HG02798 (cell line): ENCODE data around the gene LPAR1.

Experiments
- ATAC-seq: cut with Tn5 transposase; IDR thresholded peaks from one replicate; pipeline ENCODE4 v1.9.1; 2021; ENCODE audit warnings: mild to moderate bottlenecking; ENCODE audit not compliant: unreplicated experiment, poor library complexity

LPAR1 gene

DNA sequence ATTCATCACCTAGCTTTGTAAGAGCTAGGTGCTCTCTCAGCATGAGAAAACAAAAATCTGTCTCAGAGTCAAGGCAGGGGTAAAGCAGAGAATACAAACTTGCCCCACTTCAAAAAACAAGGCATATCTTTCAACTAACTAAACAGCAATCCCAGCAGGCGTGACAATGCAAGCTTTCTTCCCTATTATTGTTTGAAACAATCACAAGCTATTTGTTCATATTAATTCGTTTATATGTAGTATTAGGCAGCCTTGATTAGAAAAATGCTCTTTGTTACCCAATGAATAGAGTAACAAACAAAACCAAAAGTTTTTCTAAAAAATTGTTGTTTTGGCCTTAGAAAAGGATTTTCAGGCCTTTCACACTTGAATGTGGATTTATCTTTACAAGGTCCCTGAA lies 71.1 kb downstream of the LPAR1 start:
- no peak for ATAC-seq

DNA sequence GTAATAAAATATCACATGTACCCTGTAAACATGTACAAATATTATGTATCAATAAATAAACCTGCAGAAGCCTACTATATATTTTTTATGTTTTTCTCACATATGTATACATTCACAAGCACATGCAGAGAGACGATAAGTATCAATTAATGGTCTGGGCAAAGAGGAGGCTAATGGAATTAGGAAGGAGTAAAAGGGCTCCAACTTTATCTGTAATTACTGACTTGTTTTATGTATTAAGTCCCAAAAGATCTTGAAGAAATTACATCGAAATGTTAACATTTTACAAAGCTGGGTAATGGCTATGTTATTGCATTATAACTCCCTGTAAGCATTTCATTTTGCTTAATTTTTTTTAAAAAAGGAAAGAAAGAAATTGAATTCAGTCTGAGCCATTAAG lies 78.0 kb downstream of the LPAR1 start:
- no peak for ATAC-seq

DNA sequence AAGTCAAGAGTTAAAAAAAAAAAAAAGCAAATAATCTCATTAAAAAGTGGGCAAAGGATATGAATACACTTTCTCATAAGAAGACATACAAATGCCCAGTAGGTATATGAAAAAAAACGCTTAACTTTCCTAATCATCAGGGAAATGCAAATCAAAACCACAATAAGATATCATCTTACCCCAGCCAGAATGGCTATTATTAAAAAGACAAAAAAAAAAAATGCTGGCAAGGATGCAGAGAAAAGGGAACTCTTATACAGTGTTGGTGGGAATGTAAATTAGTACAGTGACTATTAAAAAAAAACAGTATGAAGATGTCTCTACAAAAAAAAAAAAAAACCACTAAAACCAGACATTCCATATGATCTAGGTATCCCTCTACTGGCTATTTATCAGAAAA lies 79.4 kb downstream of the LPAR1 start:
- ATAC-seq = no peak

DNA sequence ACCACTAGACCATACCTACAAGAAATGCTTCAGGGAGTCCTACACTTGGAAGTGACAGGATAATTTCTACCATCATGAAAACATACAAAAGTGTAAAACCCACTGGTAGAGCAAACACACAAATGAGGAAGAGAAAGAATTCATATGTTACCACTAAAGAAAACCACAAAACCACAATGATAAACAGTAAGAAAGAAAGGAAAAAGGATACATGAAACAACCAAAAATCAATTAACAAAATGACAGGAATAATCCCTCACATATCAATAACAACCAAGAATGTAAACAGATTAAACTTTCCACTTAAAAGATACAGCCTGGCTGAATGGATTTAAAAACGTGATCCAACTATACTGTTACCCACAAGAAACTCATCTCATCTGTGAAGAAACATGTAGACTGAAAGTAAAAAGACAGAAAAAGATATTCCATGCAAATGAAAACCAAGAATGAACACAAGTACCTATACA lies 83.4 kb downstream of the LPAR1 start:
- ATAC-seq = peak; percentile 58

DNA sequence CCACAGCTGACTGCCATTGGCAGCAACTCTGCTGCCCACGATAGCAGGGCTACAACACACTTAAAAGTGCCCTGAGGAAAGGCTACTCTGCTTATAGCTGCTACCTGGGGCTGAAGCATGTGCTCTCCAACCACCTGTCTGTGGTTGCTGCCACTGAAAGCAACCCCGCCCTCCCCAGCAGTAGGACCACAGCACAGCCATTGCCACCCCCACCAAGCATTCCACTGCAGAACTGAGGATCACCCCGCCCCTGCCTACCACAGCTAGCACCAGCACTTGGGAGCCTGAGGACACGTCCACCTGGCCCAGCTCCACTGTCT lies 85.8 kb downstream of the LPAR1 start:
- no peak for ATAC-seq

DNA sequence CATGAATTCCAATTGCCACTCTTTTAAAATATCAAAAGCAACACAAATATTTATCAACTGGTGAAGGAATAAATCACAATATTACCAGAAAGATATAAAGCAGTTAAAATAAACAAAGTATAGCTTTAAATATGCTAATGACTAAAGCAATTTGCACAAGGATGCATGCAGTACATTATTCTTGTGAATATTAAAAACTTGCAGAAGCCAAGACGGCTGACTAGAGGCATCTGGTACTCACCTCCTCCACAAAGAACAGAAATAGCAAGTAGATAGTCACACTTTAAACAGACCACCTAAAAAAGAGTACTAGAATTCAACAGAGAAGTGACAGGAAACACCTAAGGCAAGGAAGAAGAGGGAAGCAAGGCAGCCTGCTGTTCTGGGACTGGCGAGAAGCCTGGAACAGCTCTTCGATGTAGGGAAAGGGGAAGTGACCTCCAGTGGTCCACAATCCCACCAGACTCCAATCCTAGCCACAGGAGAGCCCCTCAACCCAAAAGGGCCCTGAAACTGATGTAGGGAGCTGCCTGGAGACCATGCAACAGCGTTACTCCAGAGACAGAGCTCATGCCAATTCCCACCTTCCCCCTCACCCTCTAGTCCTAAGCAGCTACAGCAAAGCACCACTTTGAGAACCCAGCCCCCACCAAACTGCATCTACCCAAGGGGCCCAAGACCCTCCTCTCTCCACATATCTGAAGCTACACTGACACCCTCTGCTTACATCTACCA lies 86.3 kb downstream of the LPAR1 start:
- no peak for ATAC-seq

DNA sequence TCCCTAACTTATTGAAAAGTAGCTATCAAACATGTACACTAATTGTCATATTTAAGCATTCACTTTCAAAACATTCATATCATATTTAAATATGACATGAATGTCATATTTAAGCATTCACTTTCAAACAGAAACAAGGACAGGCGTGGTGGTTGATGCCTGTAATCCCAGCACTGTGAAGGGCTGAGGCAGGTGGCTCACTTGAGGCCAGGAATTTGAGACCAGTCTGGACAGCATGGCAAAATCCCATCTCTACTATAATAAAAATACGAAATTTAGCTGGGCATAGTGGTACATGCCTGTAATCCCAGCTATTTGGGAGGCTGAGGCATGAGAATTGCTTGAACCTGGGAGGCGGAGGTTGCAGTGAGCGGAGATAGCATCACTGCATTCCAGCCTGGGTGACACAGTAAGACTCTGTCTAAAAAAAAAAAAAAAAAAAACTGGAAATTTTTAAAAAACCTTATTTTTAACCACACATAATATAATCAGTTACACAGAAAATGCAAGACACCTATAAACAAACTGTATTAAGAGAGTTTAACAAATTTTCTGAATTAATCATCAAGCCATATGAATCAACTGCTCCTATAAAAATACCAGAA lies 88.1 kb downstream of the LPAR1 start:
- ATAC-seq = no peak

DNA sequence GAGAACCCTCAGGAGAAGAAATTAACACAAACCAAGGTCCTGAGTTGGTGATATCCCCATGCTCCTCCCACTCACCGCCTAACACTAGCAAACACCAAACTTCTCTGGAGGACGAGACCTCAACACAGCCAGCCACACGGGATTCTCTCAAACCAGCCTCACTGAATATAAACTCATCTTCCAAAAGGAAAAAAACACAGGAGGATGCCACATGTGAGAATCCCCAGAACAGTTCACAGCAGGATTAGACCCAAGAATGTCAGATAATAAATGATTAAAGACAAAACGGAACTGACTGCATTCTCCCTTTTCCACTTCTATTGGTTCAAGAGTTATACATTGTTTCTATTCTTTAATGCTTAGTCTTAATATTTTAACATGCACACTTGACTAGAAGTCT lies 89.2 kb downstream of the LPAR1 start:
- no peak for ATAC-seq

DNA sequence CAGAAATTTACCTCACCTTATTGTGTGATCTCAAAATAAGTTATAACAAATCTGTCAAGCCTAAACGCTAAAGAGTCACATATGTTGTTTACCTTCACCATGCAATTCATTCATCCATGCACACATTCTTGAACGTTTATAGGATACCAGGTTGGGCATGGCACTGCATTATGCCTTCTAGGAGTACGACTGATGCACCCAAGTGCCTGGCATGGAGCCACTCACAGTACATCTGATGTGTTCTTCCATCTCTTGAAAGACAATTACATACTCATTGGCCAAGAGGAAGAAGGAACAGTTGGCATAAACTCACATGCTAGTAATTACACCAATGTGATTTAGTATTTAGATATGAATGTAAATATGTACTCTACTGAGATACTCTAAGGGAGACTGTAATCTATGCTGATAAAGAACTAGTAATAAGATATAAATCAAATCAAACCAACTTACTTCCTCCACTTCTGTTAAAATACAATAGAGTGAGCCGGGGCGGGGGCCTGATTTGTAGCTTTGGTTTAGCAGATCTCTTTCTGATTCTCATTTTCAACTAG lies 90.7 kb downstream of the LPAR1 start:
- ATAC-seq = no peak

DNA sequence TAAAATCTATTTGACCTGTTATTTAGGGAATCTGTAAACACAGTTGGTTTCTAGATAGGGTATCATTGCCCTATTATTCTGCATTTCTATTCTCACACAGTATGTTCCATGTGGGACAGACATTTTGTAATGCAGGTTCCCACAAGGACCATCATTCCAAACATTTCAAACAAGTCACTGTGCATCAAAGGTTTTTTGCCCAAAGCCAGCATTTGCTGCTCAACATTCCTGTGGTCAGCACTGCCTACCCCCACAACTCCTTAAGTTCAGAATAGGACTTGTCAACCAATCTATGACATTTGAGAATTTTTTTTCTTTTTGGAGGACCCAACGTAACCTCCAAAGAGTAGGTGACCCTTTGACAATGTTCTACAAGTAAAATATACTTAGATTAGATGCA lies 95.7 kb downstream of the LPAR1 start:
- no peak for ATAC-seq

DNA sequence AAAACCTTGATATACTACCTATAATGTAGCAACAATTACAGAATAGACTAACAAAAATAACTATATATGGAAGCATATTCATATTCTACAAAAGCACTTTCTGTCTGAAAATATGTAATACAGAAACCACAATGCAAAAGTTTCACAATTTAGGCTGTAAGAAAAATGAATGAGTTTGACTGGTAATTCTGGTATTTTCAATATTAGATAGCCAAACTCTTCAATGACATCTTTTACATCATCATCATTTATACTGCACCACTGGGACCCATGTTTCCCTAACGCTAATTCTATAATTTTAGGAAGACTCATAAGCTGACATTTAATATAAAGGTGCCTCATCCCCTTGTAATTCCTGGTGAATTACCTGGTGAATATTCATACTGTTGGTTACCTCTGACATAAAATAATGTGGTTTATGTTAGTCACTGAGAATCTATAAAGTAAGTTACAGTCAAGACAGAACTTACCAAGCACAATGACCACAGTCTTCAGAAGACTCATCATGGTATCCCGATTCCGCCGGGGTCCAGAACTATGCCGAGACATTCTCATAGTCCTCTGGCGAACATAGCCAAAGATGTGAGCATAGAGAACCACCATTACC lies 97.2 kb downstream of the LPAR1 start:
- no peak for ATAC-seq

DNA sequence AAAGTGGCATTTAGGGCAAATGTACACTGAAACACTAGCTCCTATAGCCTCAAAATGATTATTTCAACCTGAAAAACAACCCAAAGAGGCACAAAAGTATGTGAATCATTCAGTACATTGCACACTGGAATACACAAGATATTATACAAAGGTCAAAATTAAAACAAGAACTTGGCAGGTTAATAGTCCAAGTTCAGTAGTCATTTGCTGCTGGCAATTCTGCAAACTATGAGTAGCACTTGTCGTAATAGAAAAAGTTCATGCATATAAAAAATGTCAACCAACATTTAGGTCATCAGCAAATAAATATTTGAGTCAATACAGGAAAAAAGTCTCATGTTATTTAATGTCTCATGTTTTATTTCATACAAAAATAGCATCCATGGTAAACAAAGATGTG lies 98.7 kb downstream of the LPAR1 start:
- ATAC-seq = no peak

DNA sequence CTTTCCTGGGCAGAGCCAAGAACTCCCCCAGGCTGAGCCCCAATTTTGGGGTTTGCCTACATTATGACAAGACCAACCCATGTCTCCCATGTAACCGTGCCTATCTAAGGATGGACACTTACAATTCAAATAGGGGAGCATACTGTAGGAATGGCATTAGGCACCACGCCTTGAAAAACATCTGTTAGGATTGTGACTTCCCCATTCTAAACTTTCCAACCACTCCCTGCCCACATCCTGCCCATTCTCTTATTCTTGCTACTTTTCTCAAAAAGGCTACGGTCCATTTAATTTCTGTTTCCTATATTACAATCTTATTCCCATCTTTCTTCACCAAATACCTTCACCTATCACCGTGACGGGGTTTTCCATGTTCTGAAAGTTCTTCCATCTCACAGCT lies 99.2 kb downstream of the LPAR1 start:
- no peak for ATAC-seq

DNA sequence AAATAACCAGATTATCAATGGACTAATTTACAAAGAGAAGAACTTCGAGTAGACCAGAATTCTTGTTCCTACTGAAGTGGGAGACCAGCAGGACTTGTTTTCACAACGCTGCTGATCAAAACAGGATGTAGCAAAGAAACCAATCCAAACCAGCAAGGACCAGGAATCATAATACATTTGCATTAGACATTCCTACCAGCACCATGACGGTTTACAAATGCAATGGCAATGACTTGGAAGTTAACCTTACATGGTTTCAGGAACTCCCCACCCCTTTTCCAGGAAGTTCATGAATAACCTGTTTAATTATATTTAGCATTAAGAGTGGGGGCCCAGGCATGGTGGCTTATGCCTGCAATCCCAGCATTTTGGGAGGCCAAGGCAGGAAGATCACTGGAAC lies 100.0 kb downstream of the LPAR1 start:
- no peak for ATAC-seq

DNA sequence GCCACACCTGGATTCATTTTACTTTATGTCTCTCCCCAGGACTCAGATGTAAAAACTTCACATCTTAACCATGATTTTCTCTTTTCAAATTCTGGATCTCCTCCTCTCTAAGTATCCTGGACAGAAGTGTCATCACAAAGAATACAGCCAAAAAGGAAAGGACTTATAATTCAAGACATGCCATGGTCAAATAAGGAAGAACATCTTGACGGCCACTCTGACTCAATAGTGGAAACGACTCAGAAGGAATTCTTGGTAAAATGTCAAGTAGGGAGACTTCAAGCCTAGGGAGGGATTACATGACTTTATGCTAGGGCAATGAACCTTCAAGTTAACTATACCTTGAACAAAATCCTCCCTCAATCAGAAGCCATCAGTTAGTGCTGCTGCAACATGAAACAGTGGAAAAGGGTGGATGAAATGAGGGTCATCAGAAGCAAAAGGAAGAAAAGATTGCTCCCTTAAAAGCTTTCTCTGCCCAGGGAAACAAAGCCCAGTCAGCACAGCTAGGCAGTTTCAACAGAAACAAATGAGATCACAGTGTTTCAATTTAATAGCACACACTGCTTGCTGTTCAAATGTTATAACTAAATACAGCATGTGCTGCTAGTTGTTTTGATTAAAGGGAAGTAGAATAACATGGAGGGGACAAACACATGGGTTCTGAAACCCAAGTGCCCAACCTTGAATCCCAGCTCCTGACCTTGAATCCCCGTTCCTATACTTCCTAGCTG lies 101.4 kb downstream of the LPAR1 start:
- no peak for ATAC-seq

DNA sequence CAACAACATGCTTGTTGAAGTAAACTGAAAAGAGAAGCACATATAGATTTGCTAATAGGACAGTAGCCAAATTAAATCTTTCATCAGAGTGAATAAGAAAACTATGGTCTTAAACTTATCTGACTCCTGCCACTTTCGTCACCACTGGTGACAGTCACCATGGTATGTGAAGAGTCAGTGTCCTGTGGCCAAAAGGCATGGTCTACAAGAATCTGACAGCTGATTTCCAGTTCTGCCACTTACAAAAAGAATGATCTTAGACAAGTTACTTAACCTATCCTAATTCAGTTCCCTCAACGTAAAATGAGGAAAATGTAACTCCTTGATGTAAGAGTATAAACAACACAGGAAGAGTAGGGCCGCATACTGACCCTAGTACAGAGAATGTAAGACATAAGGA lies 102.0 kb downstream of the LPAR1 start:
- ATAC-seq = no peak

DNA sequence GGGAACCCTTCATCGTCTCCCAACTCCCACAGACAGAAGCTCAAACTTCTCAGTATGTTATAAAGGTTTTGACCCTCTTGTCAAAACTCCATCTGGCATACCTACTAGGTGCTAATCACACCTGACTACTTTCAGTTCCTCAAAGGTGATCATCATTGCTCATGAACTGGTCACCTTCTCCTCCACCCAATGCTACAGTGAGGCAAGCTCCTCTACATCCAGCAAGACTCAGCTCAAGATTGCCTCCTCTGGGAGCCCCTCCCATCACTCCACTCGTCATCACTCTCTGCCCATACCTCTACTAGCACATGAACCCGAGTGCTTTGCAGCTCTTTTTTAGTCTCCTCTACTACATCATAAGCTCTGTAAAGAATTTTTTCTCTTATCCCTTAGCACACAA lies 102.4 kb downstream of the LPAR1 start:
- no peak for ATAC-seq

DNA sequence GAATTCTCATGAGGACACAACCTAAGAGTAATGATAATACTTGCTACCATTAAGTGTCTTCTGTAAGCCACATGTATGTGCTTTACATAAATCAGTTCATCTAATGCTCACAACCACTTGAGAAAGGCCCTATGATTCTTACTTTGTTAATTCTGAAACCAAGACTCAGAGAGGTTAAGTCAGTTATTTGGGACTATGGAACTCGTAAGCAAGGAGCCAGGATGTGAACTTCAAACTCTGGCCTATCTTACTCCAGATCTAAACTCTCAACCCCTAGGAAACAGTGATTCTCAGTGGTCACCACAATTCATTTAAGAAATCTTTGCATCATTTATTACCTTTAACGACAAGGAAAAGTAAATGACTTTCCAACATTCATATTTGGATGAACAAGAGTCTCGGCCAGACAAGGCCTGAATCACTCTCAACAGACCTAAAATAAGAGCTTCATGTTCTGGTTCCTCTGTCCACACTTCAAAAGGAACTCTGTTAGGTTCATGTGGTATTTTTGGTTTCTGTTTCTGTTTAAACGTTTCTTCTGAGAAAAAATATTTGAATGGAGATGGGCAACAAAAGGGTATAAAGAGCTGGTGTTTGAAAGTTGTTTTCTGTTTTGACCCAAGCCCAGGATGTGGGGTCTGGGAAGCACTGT lies 104.8 kb downstream of the LPAR1 start:
- peak; percentile 80 for ATAC-seq

DNA sequence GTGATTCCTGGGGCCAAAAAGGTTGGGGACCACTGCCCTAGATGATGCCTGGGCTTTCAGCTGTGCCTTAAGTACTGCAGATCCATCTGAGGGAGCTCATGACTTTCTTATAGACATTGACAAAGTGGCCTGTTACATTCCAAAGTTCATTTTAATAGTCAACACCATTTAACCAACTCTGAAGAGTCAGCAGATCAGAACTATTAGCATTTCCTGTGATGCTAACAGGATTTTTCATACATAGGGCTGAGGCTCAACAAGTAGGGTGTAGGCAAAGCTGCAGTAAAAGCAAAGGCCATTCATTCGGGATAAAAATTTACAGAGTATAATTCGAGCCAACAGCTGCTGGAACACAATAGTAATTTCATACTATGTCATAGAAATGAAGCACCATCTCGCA lies 105.4 kb downstream of the LPAR1 start:
- no peak for ATAC-seq

DNA sequence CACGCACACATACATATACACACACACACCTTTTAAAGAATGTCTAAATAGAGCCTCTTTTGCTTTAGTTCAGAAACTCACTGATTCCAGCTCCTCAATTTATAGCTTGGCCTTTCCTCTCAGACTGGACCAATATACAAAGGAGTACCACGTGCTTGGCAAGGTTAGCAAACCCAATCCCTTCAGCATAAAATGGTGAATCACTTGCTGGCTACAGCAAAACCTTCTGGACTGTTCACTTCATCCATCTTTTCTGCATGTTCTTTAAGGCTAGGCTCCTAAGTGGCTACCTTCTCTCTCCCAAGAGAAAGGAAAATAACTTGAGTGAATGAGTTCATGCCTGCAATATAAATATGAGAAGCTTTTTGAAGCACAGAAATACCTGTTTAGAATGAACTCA lies 109.7 kb downstream of the LPAR1 start:
- no peak for ATAC-seq
